SK-N-SH treated with all-trans-retinoic acid at 6 μM for 48 hours (cell line): ENCODE measurements around the gene ISG15.

Experiments
- BACH2 ChIP-seq: fragments of 250-450 bp; sonication (Bioruptor Pico); IDR thresholded peaks from 2 replicates; pipeline ENCODE4 v1.9.0; 2021; ENCODE audit warnings: mild to moderate bottlenecking, borderline replicate concordance
- OSR1 ChIP-seq: fragments of 250-450 bp; sonication (Bioruptor Pico); IDR thresholded peaks from 2 replicates; pipeline ENCODE4 v1.8.0; 2022; ENCODE audit warnings: moderate library complexity, mild to moderate bottlenecking, inconsistent platforms
- RARB ChIP-seq: fragments of 250-450 bp; sonication (Bioruptor Pico); IDR thresholded peaks from 2 replicates; pipeline ENCODE4 v1.8.0; 2021; ENCODE audit warnings: mild to moderate bottlenecking, moderate library complexity
- ZNF70 ChIP-seq: fragments of 450-650 bp; formaldehyde crosslinking; IDR thresholded peaks from 2 replicates; pipeline ENCODE4 v1.5.0; 2020; ENCODE audit warnings: mild to moderate bottlenecking, moderate library complexity

DNA sequence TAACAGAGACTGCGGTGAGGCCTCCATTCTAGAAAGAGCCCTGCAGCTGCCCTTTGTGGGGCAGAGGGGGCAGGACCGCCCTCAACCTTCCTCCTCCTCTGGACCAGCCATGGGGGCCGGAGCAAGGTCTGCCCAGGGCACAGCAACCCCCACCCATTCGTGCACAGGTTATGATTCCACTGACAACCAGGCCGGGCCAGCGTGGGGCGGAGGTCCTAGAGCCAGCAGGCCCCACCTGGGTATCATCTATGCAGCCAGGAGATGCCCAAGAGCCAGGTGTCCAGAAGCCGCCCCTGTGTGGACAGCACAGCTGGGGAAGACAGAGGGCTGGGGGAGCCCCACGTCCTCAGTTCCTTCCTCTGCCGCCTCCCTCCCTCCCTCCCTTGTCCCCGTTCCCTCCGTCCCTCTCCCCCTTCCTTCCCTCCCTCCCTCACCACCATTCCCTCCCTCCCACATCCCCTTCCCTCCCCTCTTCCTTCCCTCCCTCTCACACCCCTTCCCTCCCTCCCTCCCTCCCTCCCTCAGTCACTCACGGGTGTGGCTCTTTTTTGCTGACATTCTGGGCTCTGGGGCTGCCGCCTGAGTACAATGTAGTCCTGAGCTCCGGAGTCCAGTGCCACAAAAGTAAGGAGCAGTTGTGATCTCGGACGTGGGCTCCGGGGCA is 48.5 kb downstream of the ISG15 start:
- no peak for TF ChIP-seq BACH2
- TF ChIP-seq RARB (CRISPR knock-in tag), result no peak
- TF ChIP-seq OSR1 (CRISPR knock-in tag), result no peak
- no peak for TF ChIP-seq ZNF70 (CRISPR knock-in tag)
